ENCODE data around the gene RASL10A. TPM values are rescaled to one million over a fixed set of nuclear protein-coding genes. Genes with fewer than 3 reads are reported as not detected.
A peak's percentile ranks its signal among the peaks of the same experiment; 100 is the strongest.

The RASL10A gene
- total and polyA plus RNA-seq, 9 of the 15 experiments (the other 6 are each of a cell fraction or from before 2014, with no cell fraction given) = 0.17 to 1.2 (median 0.45) TPM; not detected in 3

- TF ChIP-seq ZNF407 (IDR thresholded peaks at IDR 0.05; ENCODE audit: low read depth) (no peak), BACH1 (tag; IDR thresholded peaks at IDR 0.05) (no peak), HDAC8 (tag; IDR thresholded peaks at IDR 0.05) (0 out of 2 replicates have a peak, but pooled peaks have one; percentile 27), BCL6 (CRISPR knock-in tag; IDR thresholded peaks at IDR 0.05) (no peak), ZNF174 (CRISPR knock-in tag; IDR thresholded peaks at IDR 0.05) (no peak), CCNT2 (IDR thresholded peaks at IDR 0.05; ENCODE audit: borderline replicate concordance, extremely low read depth, insufficient read length, low read depth, low read length) (peak; percentile 42), ZNF23 (CRISPR knock-in tag; IDR thresholded peaks at IDR 0.05) (no peak), HMG20A (CRISPR knock-in tag; conservative IDR thresholded peaks at IDR 0.05) (no peak), MAZ (CRISPR knock-in tag; conservative IDR thresholded peaks at IDR 0.05 in 1 of 2, IDR thresholded peaks at IDR 0.05 in 1 of 2) (no peak; a peak in 1 of 4 replicates), DMBX1 (CRISPR knock-in tag; IDR thresholded peaks at IDR 0.05; ENCODE audit: borderline replicate concordance) (peak; percentile 67; the same call in 1 of the 2 replicates), GABPB1 (CRISPR knock-in tag; IDR thresholded peaks at IDR 0.05) (peak; percentile 27; the same call in 1 of the 2 replicates), CHD1 (IDR thresholded peaks at IDR 0.05; ENCODE audit: low read length) (peak; percentile 22), BRD4 (IDR thresholded peaks at IDR 0.05) (peak; percentile 99), TSHZ1 (CRISPR knock-in tag; IDR thresholded peaks at IDR 0.05) (no peak)
Observed at GRCh38 chr22:29268511-29269229, 46.8 kb downstream of the RASL10A start (continued).

All from K562 (cell line).